ENCODE measurements around the gene ARMS2.

The ARMS2 gene

DNA sequence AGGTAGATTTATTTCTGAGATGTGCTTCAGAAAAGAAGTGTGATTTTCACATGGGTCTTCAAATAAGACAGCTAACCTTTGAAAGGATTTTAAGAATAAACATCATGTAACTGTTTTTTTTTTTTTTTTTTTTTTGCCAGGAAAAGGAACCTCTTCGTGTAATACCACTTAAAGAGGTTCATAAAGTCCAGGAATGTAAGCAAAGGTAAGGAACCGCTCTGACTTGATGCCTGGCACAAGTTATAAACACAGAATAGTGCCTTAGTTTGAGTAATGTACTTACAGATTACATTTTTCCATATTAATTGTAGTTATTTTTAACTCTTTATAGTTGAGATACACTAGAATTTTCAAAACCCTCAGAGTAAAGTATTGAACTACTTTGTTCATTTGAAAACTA, 30.4 kb upstream of the ARMS2 start:
- Histone ChIP-seq H3K9me3 (ENCODE audit: control insufficient read depth, low read length) (no peaks in the 10 kb centered on the region), H3K36me3 (ENCODE audit: control insufficient read depth, insufficient read depth, low read length, severe bottlenecking) (peaks cover 19% of the 10 kb centered on the region), H3K4me3 (ENCODE audit: low read length) (no peak overlapping the region), H3K9ac (ENCODE audit: low read length) (no peak overlapping the region), H3K4me1 (ENCODE audit: control insufficient read depth, insufficient read depth, low read length) (peaks cover 35% of the 10 kb centered on the region), H3K27me3 (replicated peaks; ENCODE audit: control insufficient read depth, insufficient read depth, low read length) (no peaks in the 10 kb centered on the region)
- DNase-seq (ENCODE audit: low read depth) = no peak

DNA sequence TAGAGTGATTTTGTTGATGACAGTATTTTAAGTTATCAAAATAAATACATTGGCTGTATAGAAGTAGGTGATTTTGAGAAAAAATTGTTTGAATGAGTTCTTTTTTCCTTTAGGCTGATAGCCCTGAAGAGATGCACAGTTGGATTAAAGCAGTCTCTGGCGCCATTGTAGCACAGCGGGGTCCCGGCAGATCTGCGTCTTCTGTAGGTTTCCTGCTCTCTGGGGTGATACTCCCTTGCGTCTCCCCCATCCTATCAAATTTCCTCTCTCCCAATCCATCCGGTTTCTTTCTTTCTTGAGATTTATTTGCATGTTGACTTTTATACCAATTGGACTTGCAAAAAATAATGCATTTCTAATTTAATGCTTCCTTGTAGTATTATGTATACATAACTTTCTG, 27.6 kb upstream of the ARMS2 start:
- DNase-seq (ENCODE audit: low read depth) = no peak
- H3K36me3 ChIP-seq (ENCODE audit: control insufficient read depth, insufficient read depth, low read length, severe bottlenecking) = peaks cover 25% of the 10 kb centered on the region

DNA sequence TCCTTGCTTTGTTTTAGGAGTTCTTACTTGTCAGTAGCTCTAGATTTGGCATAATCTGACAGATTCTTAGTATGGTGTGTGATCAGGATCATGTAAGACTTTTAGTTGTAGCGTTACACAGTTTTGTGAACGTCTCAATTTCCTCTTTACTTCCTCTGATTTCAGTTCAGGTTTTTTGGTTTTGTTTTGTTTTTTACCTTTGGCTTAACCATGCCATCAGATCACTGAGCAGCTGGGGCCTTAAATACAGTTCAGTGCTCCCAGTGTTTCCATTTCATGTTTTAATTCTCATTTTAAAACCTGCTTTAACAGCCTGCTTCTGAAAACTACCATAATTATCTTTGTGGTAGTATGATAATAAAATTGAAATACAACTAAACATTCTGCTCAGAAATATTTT, 27.2 kb upstream of the ARMS2 start:
- no peak for DNase-seq (ENCODE audit: low read depth)
- Histone ChIP-seq H3K9me3 (ENCODE audit: control insufficient read depth, low read length) (no peaks in the 10 kb centered on the region), H3K36me3 (ENCODE audit: control insufficient read depth, insufficient read depth, low read length, severe bottlenecking) (peaks cover 25% of the 10 kb centered on the region), H3K9ac (ENCODE audit: low read length) (no peak overlapping the region), H3K4me3 (ENCODE audit: low read length) (no peak overlapping the region), H3K27me3 (replicated peaks; ENCODE audit: control insufficient read depth, insufficient read depth, low read length) (no peaks in the 10 kb centered on the region), H3K4me1 (ENCODE audit: control insufficient read depth, insufficient read depth, low read length) (peaks cover 3% of the 10 kb centered on the region)

More for the DNA sequence above, 27.6 kb upstream of the ARMS2 start:
- H3K27me3 ChIP-seq (replicated peaks; ENCODE audit: control insufficient read depth, insufficient read depth, low read length) = no peaks in the 10 kb centered on the region
- no peak overlapping the region for H3K9ac ChIP-seq (ENCODE audit: low read length)
- no peak overlapping the region for H3K4me3 ChIP-seq (ENCODE audit: low read length)
- H3K4me1 ChIP-seq (ENCODE audit: control insufficient read depth, insufficient read depth, low read length) = peaks cover 7% of the 10 kb centered on the region
- no peaks in the 10 kb centered on the region for H3K9me3 ChIP-seq (ENCODE audit: control insufficient read depth, low read length)

DNA sequence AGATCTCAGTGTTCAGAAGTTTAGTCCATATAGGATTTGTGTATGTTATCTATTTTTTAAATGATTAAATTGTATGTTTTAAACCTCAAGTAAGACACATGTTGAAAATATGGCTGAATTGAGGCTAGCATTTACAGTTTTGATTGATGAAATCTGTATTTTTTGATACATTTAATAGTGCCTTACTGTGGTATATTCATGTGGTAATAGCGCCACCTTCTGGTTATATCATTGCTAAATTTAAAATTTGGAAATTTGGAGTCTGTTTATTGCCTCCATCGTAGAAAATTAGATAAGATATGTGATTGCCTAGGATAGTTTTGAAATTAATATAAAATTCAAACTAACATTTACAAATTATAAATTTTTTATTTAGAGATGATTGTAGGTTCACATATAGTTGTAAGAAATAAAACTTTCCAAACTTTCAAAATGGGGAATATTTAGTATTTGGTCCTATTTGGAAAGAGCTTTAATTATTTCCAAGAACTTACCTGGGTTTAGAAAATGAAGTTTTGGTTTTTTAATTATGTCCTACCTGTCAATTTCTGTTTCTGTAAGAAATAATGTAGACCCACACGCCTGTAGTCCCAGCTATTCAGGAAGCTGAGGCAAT, 19.1 kb upstream of the ARMS2 start:
- DNase-seq (ENCODE audit: low read depth) = peak; percentile 90
- H3K4me1 ChIP-seq (ENCODE audit: control insufficient read depth, insufficient read depth, low read length) = no peaks in the 10 kb centered on the region

DNA sequence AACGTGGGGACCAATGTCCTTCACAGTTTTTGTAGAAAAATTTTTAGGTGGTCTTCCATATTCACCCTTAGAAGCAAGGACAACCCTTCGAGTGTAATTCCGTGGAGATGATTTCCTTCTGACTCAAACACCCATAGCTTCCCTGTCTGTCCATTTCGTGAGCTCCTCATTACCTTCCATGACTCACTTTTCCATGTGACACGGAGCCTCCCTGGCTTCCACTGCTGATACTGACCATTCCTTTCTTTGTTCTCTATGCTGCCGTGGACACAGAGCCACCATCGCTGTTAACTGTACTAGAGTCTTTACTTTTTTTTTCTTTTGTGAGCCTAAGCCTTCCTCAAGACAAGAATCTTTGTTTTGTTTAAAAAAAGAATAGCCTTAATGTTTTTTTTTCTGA, 12.5 kb upstream of the ARMS2 start:
- no peaks in the 10 kb centered on the region for H3K4me1 ChIP-seq (ENCODE audit: control insufficient read depth, insufficient read depth, low read length)
- DNase-seq (ENCODE audit: low read depth) = peak; percentile 30

More for the DNA sequence above, 19.1 kb upstream of the ARMS2 start:
- Histone ChIP-seq H3K4me3 (ENCODE audit: low read length) (no peak overlapping the region), H3K36me3 (ENCODE audit: control insufficient read depth, insufficient read depth, low read length, severe bottlenecking) (no peaks in the 10 kb centered on the region), H3K27me3 (replicated peaks; ENCODE audit: control insufficient read depth, insufficient read depth, low read length) (no peaks in the 10 kb centered on the region), H3K9me3 (ENCODE audit: control insufficient read depth, low read length) (no peaks in the 10 kb centered on the region), H3K9ac (ENCODE audit: low read length) (no peak overlapping the region)

DNA sequence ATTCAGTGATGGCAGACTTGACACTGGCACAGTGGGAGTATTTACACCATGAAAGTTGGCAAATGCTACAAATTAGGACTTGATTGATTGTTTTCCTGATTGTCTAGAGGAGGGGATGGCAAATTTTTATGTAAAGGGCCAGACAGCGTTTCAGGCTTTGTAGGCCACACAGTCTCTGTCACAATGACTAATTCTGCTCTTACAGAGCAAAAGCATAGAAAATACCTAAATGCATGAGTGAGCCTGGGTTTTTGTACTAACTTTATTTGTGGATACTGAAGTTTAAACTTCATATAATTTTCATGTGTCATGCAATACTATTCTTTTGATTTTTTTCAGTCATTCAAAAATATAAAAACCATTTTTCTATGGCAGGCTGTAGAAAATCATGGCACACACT, 9.0 kb upstream of the ARMS2 start:
- Histone ChIP-seq H3K9me3 (ENCODE audit: control insufficient read depth, low read length) (no peaks in the 10 kb centered on the region), H3K9ac (ENCODE audit: low read length) (no peak overlapping the region), H3K4me1 (ENCODE audit: control insufficient read depth, insufficient read depth, low read length) (no peaks in the 10 kb centered on the region), H3K36me3 (ENCODE audit: control insufficient read depth, insufficient read depth, low read length, severe bottlenecking) (no peaks in the 10 kb centered on the region), H3K4me3 (ENCODE audit: low read length) (no peak overlapping the region), H3K27me3 (replicated peaks; ENCODE audit: control insufficient read depth, insufficient read depth, low read length) (no peaks in the 10 kb centered on the region)
- DNase-seq (ENCODE audit: low read depth) = peak; percentile 39

More for the DNA sequence above, 12.5 kb upstream of the ARMS2 start:
- Histone ChIP-seq H3K9me3 (ENCODE audit: control insufficient read depth, low read length) (no peaks in the 10 kb centered on the region), H3K27me3 (replicated peaks; ENCODE audit: control insufficient read depth, insufficient read depth, low read length) (no peaks in the 10 kb centered on the region), H3K9ac (ENCODE audit: low read length) (no peak overlapping the region), H3K36me3 (ENCODE audit: control insufficient read depth, insufficient read depth, low read length, severe bottlenecking) (no peaks in the 10 kb centered on the region), H3K4me3 (ENCODE audit: low read length) (no peak overlapping the region)

DNA sequence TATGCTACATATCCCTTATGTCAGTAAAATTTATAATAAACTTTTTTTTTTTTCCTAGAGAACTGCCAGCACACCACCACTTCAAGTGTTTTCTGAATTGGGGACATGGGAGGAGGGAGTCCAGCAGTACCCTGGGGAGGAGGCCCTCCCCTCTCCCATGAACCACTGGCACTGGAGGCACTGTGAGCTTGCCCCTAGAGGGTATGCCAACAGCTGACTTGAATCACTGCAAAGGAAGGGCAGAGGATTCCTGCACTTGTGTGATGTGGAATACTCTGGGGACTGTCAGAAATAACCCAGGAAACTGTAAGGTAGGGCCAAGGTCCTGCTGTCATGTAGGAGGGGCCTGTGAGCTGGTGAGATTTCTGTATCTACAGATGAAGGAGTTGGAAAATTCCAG, 8.5 kb upstream of the ARMS2 start:
- no peaks in the 10 kb centered on the region for H3K36me3 ChIP-seq (ENCODE audit: control insufficient read depth, insufficient read depth, low read length, severe bottlenecking)
- H3K4me3 ChIP-seq (ENCODE audit: low read length) = no peak overlapping the region
- H3K9me3 ChIP-seq (ENCODE audit: control insufficient read depth, low read length) = no peaks in the 10 kb centered on the region
- no peaks in the 10 kb centered on the region for H3K4me1 ChIP-seq (ENCODE audit: control insufficient read depth, insufficient read depth, low read length)
- no peaks in the 10 kb centered on the region for H3K27me3 ChIP-seq (replicated peaks; ENCODE audit: control insufficient read depth, insufficient read depth, low read length)
- no peak overlapping the region for H3K9ac ChIP-seq (ENCODE audit: low read length)
- no peak for DNase-seq (ENCODE audit: low read depth)

DNA sequence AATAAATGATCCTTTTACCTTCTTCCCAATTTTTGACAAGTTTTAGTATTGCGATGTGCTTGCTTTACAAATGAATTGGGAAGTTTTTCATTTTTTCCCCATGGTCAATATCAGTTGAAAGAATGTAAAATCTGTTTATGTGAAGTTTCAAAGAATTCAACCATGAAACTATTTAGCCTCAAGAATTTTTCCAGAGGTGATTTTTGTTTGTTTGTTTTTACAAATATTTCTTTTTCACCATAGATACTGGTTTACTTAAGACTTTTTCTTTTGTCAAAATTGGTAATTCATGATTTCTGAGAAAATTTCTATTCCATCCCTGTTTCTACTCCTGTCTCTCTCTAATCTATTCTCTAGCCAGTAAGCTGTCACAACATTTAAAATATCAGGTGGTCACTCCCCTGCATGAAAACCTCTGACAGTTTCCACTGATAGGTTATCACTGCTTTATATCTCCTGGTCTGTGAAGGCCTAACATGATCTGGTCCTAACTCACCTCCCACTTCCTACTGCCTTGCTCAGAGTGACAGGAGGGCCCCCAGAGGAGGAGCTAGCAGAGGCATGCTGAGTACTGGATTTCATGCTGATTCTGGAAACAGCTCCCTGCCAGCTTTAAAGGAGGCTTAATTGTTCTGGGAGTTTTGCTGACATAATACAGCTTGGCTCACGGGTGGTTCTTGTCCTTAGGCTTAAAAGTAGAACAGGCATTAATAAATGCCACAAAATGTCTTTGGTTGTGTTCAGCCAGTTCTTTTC, 7.6 kb upstream of the ARMS2 start:
- peak; percentile 70 for DNase-seq (ENCODE audit: low read depth)
- H3K27me3 ChIP-seq (replicated peaks; ENCODE audit: control insufficient read depth, insufficient read depth, low read length) = no peaks in the 10 kb centered on the region
- no peak overlapping the region for H3K9ac ChIP-seq (ENCODE audit: low read length)
- H3K4me3 ChIP-seq (ENCODE audit: low read length) = no peak overlapping the region
- H3K9me3 ChIP-seq (ENCODE audit: control insufficient read depth, low read length) = no peaks in the 10 kb centered on the region
- no peaks in the 10 kb centered on the region for H3K4me1 ChIP-seq (ENCODE audit: control insufficient read depth, insufficient read depth, low read length)
- H3K36me3 ChIP-seq (ENCODE audit: control insufficient read depth, insufficient read depth, low read length, severe bottlenecking) = no peaks in the 10 kb centered on the region

DNA sequence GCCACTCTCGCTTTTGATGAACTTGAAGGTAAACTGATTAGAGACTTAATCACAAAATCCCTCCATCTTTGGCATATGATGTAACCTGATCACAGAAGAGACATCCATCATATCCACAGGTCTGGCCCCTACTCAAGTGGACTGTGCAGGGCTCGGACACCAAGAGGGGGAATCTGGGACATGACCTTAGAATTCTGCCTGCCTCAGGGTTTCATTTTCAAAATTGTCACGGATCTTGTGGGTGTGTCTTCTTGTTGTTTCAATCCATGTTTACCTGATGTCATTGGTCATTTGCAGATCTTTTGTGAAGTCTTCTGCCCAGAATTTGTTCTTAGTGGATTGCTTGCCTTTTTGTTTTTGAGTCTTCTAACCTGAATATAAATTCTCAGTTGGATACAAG, 5.9 kb upstream of the ARMS2 start:
- no peak overlapping the region for H3K4me3 ChIP-seq (ENCODE audit: low read length)
- no peaks in the 10 kb centered on the region for H3K9me3 ChIP-seq (ENCODE audit: control insufficient read depth, low read length)
- DNase-seq (ENCODE audit: low read depth) = no peak
- no peak overlapping the region for H3K9ac ChIP-seq (ENCODE audit: low read length)
- H3K36me3 ChIP-seq (ENCODE audit: control insufficient read depth, insufficient read depth, low read length, severe bottlenecking) = no peaks in the 10 kb centered on the region
- no peaks in the 10 kb centered on the region for H3K4me1 ChIP-seq (ENCODE audit: control insufficient read depth, insufficient read depth, low read length)
- H3K27me3 ChIP-seq (replicated peaks; ENCODE audit: control insufficient read depth, insufficient read depth, low read length) = no peaks in the 10 kb centered on the region

DNA sequence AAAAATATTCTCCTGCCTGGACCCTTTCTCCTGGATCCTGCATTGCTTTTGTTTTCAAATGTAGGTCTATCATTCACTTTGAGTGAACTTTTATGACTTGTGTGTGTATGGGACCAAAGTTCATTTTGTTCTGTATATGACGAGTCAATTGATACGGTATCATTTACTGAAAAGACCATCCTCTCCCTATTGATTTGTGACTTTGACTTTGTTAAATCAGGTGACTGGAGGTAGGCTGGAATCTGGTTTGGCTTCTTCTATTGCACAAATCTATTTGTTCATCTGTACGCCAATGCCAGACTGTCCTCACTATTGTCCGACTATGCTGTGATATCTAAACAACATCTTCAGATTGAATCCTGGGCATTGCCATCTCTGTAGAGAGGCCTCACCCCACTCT, 5.3 kb upstream of the ARMS2 start:
- H3K27me3 ChIP-seq (replicated peaks; ENCODE audit: control insufficient read depth, insufficient read depth, low read length) = no peaks in the 10 kb centered on the region
- H3K9me3 ChIP-seq (ENCODE audit: control insufficient read depth, low read length) = no peaks in the 10 kb centered on the region
- no peaks in the 10 kb centered on the region for H3K4me1 ChIP-seq (ENCODE audit: control insufficient read depth, insufficient read depth, low read length)
- no peak for DNase-seq (ENCODE audit: low read depth)
- H3K9ac ChIP-seq (ENCODE audit: low read length) = no peak overlapping the region
- H3K4me3 ChIP-seq (ENCODE audit: low read length) = no peak overlapping the region
- no peaks in the 10 kb centered on the region for H3K36me3 ChIP-seq (ENCODE audit: control insufficient read depth, insufficient read depth, low read length, severe bottlenecking)

DNA sequence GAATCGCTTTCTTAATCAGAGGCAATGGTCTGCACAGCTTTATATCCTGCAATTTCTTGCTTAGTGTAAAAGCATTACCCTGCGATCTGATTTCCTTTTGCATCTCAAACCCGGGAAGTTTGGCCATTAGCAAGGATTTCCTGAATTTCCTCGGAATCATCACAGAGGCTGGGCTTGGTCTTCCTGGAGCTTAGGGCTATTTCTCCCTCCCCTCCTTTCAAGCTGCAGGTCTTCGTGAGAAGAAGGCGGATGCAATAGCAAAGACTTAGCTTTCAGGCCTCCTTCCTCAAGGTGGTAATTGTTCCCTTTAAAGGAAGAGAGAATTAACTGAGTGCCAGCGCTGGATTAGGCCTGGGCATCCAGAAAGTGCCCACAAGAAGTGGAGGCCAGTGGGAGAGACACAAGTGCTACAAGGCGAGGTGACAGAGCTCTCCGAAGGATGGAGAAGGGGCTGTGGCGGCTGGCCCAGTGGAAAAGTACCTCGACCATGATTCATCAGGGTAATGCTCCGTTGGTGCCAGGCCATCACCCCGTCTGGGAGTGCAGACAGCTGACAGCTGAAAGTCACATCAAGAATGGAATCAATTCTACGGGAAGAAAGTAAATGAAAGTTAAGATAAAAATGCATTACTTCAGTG, 4.0 kb upstream of the ARMS2 start:
- Histone ChIP-seq H3K4me3 (ENCODE audit: low read length) (no peak overlapping the region), H3K9ac (ENCODE audit: low read length) (no peak overlapping the region), H3K9me3 (ENCODE audit: control insufficient read depth, low read length) (no peaks in the 10 kb centered on the region), H3K27me3 (replicated peaks; ENCODE audit: control insufficient read depth, insufficient read depth, low read length) (no peaks in the 10 kb centered on the region), H3K4me1 (ENCODE audit: control insufficient read depth, insufficient read depth, low read length) (no peaks in the 10 kb centered on the region), H3K36me3 (ENCODE audit: control insufficient read depth, insufficient read depth, low read length, severe bottlenecking) (no peaks in the 10 kb centered on the region)
- DNase-seq (ENCODE audit: low read depth) = no peak

All from adipocyte (in vitro differentiated cells).